Measurements from ENCODE around the gene PAK4. TPM values are rescaled to one million over a fixed set of nuclear protein-coding genes. Genes with fewer than 3 reads are reported as not detected.

PAK4 gene
- total and polyA plus RNA-seq, 10 of the 15 experiments (the other 5 are each of a cell fraction or from before 2014, with no cell fraction given), result 0.08 to 19.3 (median 5.9) TPM

- no peaks in the 10 kb centered on the region for H4K20me1 ChIP-seq (ENCODE audit: control insufficient read depth, insufficient read depth)
- ChIA-PET SMC1A (ENCODE audit: uncharacterized antibody, unreplicated experiment) (no interaction called here), POLR2A (no interaction called here), RAD21 (ENCODE audit: unreplicated experiment) (no interaction called here), CTCF (no interaction called here)
- 91% methylated on average over 3 of the region's 3 CpGs for WGBS (ENCODE audit: insufficient coverage, insufficient replicate concordance, low lambda C conversion rate, missing lambda C conversion rate)
- no peaks in the 10 kb centered on the region for H3K9me3 ChIP-seq (replicated peaks; ENCODE audit: control insufficient read depth, insufficient read depth, low read length)
- H3K4me3 ChIP-seq, result no peak overlapping the region
- peaks cover 0 to 3% of the 10 kb centered on the region in 2 experiments; a peak in 1 of 4 replicates for H3K27me3 ChIP-seq (replicated peaks in 1 of 2; ENCODE audit: control insufficient read depth in 2 of 2, insufficient read depth in 2 of 2, low read length in 1 of 2)
- BruUV-seq (replicated peaks), result no TSS peak
- H3K79me2 ChIP-seq (ENCODE audit: control insufficient read depth, insufficient read depth, low read length), result no peaks in the 10 kb centered on the region
- intact Hi-C loops (cut with micrococcal nuclease; ENCODE audit: unreplicated experiment), result no loop called here
- no peaks in the 10 kb centered on the region for H3K36me3 ChIP-seq (ENCODE audit: control insufficient read depth in 2 of 2, insufficient read depth in 2 of 2, low read length in 1 of 2)
- no peak overlapping the region for H3K27ac ChIP-seq (ENCODE audit: control insufficient read depth, insufficient read depth)
- no peak overlapping the region for H3K9ac ChIP-seq (ENCODE audit: control insufficient read depth, insufficient read depth, low read length)
- FAIRE-seq (no peak), DNase-seq (ENCODE audit: low read depth, low spot score) (no peak), ATAC-seq (no peak)
- H2AFZ ChIP-seq (ENCODE audit: control insufficient read depth, low read depth, low read length), result no peak overlapping the region
- in situ Hi-C loops (cut with MboI), result no loop called here
- H3K4me2 ChIP-seq (ENCODE audit: control insufficient read depth, insufficient read depth), result no peak overlapping the region
- no peak for TF ChIP-seq PAX5 (IDR thresholded peaks at IDR 0.05; ENCODE audit: borderline replicate concordance, low read depth, low read length)
- no peak for TF ChIP-seq IRF3 (IDR thresholded peaks at IDR 0.05)
- no peak for TF ChIP-seq MYB (IDR thresholded peaks at IDR 0.05; ENCODE audit: borderline replicate concordance, low read depth, low read length)
- TF ChIP-seq BCL3 (IDR thresholded peaks at IDR 0.05; ENCODE audit: borderline replicate concordance, insufficient read depth, low read depth, low read length, poor library complexity, severe bottlenecking), result no peak
- no peaks in the 10 kb centered on the region for H3K4me1 ChIP-seq (ENCODE audit: control insufficient read depth, insufficient read depth, low read length)
Observed at GRCh38 chr19:39205449-39205764, 79.8 kb downstream of the PAK4 start.

- H3K9me3 ChIP-seq (replicated peaks; ENCODE audit: control insufficient read depth, insufficient read depth, low read length), result no peaks in the 10 kb centered on the region
- SMC1A ChIA-PET (ENCODE audit: uncharacterized antibody, unreplicated experiment), result no interaction called here
- WGBS (ENCODE audit: insufficient coverage, insufficient replicate concordance, low lambda C conversion rate, missing lambda C conversion rate), result 30% methylated on average over 5 of the region's 6 CpGs
- no TSS peak for BruUV-seq (replicated peaks)
- H3K4me3 ChIP-seq, result no peak overlapping the region
- H3K27me3 ChIP-seq (replicated peaks in 1 of 2; ENCODE audit: control insufficient read depth in 2 of 2, insufficient read depth in 2 of 2, low read length in 1 of 2), result peaks cover 0 to 3% of the 10 kb centered on the region in 2 experiments; a peak in 1 of 4 replicates
- no peak overlapping the region for H3K9ac ChIP-seq (ENCODE audit: control insufficient read depth, insufficient read depth, low read length)
- TF ChIP-seq PAX8 (IDR thresholded peaks at IDR 0.05), result no peak
- TF ChIP-seq ZNF274 (IDR thresholded peaks at IDR 0.05; ENCODE audit: insufficient read depth, insufficient read length), result no peak
- TF ChIP-seq ATF2 (IDR thresholded peaks at IDR 0.05; ENCODE audit: low read length), result no peak
- TF ChIP-seq LARP7 (IDR thresholded peaks at IDR 0.05), result no peak
- in situ Hi-C loops (cut with MboI), result no loop called here
- H3K79me2 ChIP-seq (ENCODE audit: control insufficient read depth, insufficient read depth, low read length), result no peaks in the 10 kb centered on the region
- POLR2A ChIA-PET, result no interaction called here
- no peak overlapping the region for H2AFZ ChIP-seq (ENCODE audit: control insufficient read depth, low read depth, low read length)
- H3K4me2 ChIP-seq (ENCODE audit: control insufficient read depth, insufficient read depth), result no peak overlapping the region
- FAIRE-seq (no peak), ATAC-seq (no peak), DNase-seq (ENCODE audit: low read depth, low spot score) (no peak)
- H3K4me1 ChIP-seq (ENCODE audit: control insufficient read depth, insufficient read depth, low read length), result no peaks in the 10 kb centered on the region
- intact Hi-C loops (cut with micrococcal nuclease; ENCODE audit: unreplicated experiment), result no loop called here
- H3K27ac ChIP-seq (ENCODE audit: control insufficient read depth, insufficient read depth), result no peak overlapping the region
- no peaks in the 10 kb centered on the region for H3K36me3 ChIP-seq (ENCODE audit: control insufficient read depth in 2 of 2, insufficient read depth in 2 of 2, low read length in 1 of 2)
- H4K20me1 ChIP-seq (ENCODE audit: control insufficient read depth, insufficient read depth), result no peaks in the 10 kb centered on the region
- RAD21 ChIA-PET (ENCODE audit: unreplicated experiment), result no interaction called here
- CTCF ChIA-PET, result no interaction called here
Observed at GRCh38 chr19:39206122-39206521, 80.5 kb downstream of the PAK4 start.
